HCT116 (cell line): Measurements from ENCODE around the gene RGS6. TPM values are rescaled to one million over a fixed set of nuclear protein-coding genes. Genes with fewer than 3 reads are reported as not detected.

Source experiments
- ATAC-seq: fragments of 200-7000 bp; cut with Tn5 transposase; 2 replicates; pipeline ENCODE4 v1.9.1; 2020; ENCODE audit warnings: mild to moderate bottlenecking, moderate library complexity
- BruUV-seq: library from RNA; stranded (reverse); fragments of 400-500 nt; replicated peaks from 2 replicates; lab custom pipeline; 2021; lab: Mats Ljungman, UMichigan
- CTCF ChIA-PET: fragments of 300-600 bp; sonication (Branson Sonifier 250); formaldehyde crosslinking; loops from one replicate; lab custom pipeline; 2021; ENCODE audit warnings: antibody characterized with exemption; lab: Charles Lee
- POLR2A ChIA-PET: fragments of 300-600, 350-600 bp; sonication (Branson Sonifier 250); formaldehyde crosslinking; loops from one replicate; lab custom pipeline; 2021; ENCODE audit warnings: antibody characterized with exemption; lab: Charles Lee
- RAD21 ChIA-PET, 2 experiments: fragments of 300-600 bp; sonication (Branson Sonifier 250); formaldehyde crosslinking; loops; one replicate each; lab custom pipeline; 2023; ENCODE audit warnings: low total read pairs in 2 of 2; ENCODE audit not compliant: uncharacterized antibody in 2 of 2, unreplicated experiment in 2 of 2, low non-redundant PET in 1 of 2; lab: Charles Lee
- DNase-seq: peaks from one replicate; pipeline ENCODE4 v3.0.0-alpha.2; 2010; ENCODE audit warnings: low read depth, low spot score
- H2AFZ ChIP-seq: fragments of 200-600 bp; shearing (Covaris generic), sonication (generic); 2 replicates; pipeline ENCODE4 v1.6.1; 2017; ENCODE audit warnings: low read depth, mixed run types, mixed read lengths, antibody characterized with exemption, low read length; ENCODE audit not compliant: poor library complexity, severe bottlenecking
- H3K27ac ChIP-seq: 2 replicates; pipeline ENCODE4 v1.5.1; 2012; ENCODE audit warnings: low read depth, low read length
- H3K27me3 ChIP-seq: fragments of 200-600 bp; sonication (generic); 2 replicates; pipeline ENCODE4 v1.6.1; 2016; ENCODE audit warnings: mixed run types, low read length, mixed read lengths; ENCODE audit not compliant: insufficient read depth
- H3K36me3 ChIP-seq, 2 experiments: fragments of 200-500 bp in 1 of 2; fragments of 200-600 bp in 1 of 2; sonication (Bioruptor generic) in 1 of 2; sonication (generic) in 1 of 2; 2 replicates each; pipeline versions ENCODE4 v1.5.1 to v1.6.1; 2014 to 2016; ENCODE audit warnings: low read length in 2 of 2, inconsistent platforms in 1 of 2, mixed read lengths in 1 of 2, mixed run types in 1 of 2; ENCODE audit not compliant: insufficient read depth in 2 of 2, control insufficient read depth in 1 of 2
- H3K4me1 ChIP-seq, 2 experiments: fragments of 200-600 bp in 1 of 2; sonication (generic) in 1 of 2; 2 replicates each; pipeline versions ENCODE4 v1.5.1 to v1.6.1; 2012 to 2017; ENCODE audit warnings: low read length in 2 of 2, inconsistent platforms in 1 of 2, mild to moderate bottlenecking in 1 of 2, mixed read lengths in 1 of 2, mixed run types in 1 of 2, moderate library complexity in 1 of 2; ENCODE audit not compliant: insufficient read depth in 2 of 2, control insufficient read depth in 1 of 2
- H3K4me2 ChIP-seq: fragments of 200-600 bp; sonication (generic); 2 replicates; pipeline ENCODE4 v1.6.1; 2017; ENCODE audit warnings: mixed run types, low read length, mixed read lengths
- H3K4me3 ChIP-seq, 2 experiments: fragments of 200-600 bp in 1 of 2; sonication (generic) in 1 of 2; replicated peaks in 1 of 2; 2 replicates each; pipeline ENCODE4 v1.5.1; 2011 to 2016; ENCODE audit warnings: low read length in 2 of 2, control low read depth in 1 of 2, low read depth in 1 of 2, mild to moderate bottlenecking in 1 of 2, mixed read lengths in 1 of 2, mixed run types in 1 of 2
- H3K79me2 ChIP-seq: fragments of 200-600 bp; sonication (generic); 2 replicates; pipeline ENCODE4 v1.6.1; 2017; ENCODE audit warnings: mild to moderate bottlenecking, mixed run types, low read length, moderate library complexity, mixed read lengths; ENCODE audit not compliant: insufficient read depth
- H3K9ac ChIP-seq: fragments of 200-600 bp; sonication (generic); 2 replicates; pipeline ENCODE4 v1.6.1; 2016; ENCODE audit warnings: low read length, mixed read lengths
- H3K9me2 ChIP-seq: fragments of 200-600 bp; sonication (generic), shearing (Covaris generic); 2 replicates; pipeline ENCODE4 v1.6.1; 2017; ENCODE audit warnings: mixed run types, mild to moderate bottlenecking, moderate library complexity; ENCODE audit not compliant: insufficient read depth
- H3K9me3 ChIP-seq, 2 experiments: fragments of 200-500 bp in 1 of 2; fragments of 200-600 bp in 1 of 2; sonication (Bioruptor generic) in 1 of 2; sonication (generic) in 1 of 2; 2 replicates each; pipeline ENCODE4 v1.6.1; 2014 to 2017; ENCODE audit warnings: low read length in 2 of 2, mixed read lengths in 2 of 2, inconsistent platforms in 1 of 2, low read depth in 1 of 2, mild to moderate bottlenecking in 1 of 2, mixed run types in 1 of 2, moderate library complexity in 1 of 2; ENCODE audit not compliant: control insufficient read depth in 1 of 2, insufficient read depth in 1 of 2
- H4K20me1 ChIP-seq: fragments of 200-600 bp; sonication (generic), shearing (Covaris generic); 2 replicates; pipeline ENCODE4 v1.6.1; 2017; ENCODE audit warnings: mixed run types, mild to moderate bottlenecking, moderate library complexity; ENCODE audit not compliant: insufficient read depth
- CBX3 ChIP-seq: IDR thresholded peaks from 2 replicates; pipeline ENCODE4 v1.6.1; 2012; ENCODE audit warnings: low read depth
- EGR1 ChIP-seq: IDR thresholded peaks from 2 replicates; pipeline ENCODE4 v1.6.1; 2012; ENCODE audit warnings: low read depth
- EZH2 ChIP-seq: fragments of 200-600 bp; sonication (generic); IDR thresholded peaks from 2 replicates; pipeline ENCODE4 v1.6.1; 2017; ENCODE audit warnings: antibody characterized with exemption, mixed run types
- FOSL1 ChIP-seq: IDR thresholded peaks from 2 replicates; pipeline ENCODE4 v1.6.1; 2012; ENCODE audit warnings: low read depth
- JUND ChIP-seq: IDR thresholded peaks from 2 replicates; pipeline ENCODE4 v1.6.1; 2012
- POLR2A ChIP-seq: IDR thresholded peaks from 2 replicates; pipeline ENCODE4 v1.7.0; 2011; ENCODE audit warnings: borderline replicate concordance; ENCODE audit not compliant: insufficient read depth, insufficient read length; ENCODE audit errors: extremely low read depth
- POLR2AphosphoS5 ChIP-seq: IDR thresholded peaks from 2 replicates; pipeline ENCODE4 v1.6.1; 2011; ENCODE audit warnings: mild to moderate bottlenecking, low read depth, low read length, moderate library complexity
- RAD21 ChIP-seq: IDR thresholded peaks from 2 replicates; pipeline ENCODE4 v1.6.1; 2012; ENCODE audit warnings: low read depth, mild to moderate bottlenecking
- SIN3A ChIP-seq: IDR thresholded peaks from 2 replicates; pipeline ENCODE4 v1.6.1; 2012; ENCODE audit warnings: low read depth
- SP1 ChIP-seq: IDR thresholded peaks from 2 replicates; pipeline ENCODE4 v1.6.1; 2012; ENCODE audit warnings: low read depth
- TCF7L2 ChIP-seq: IDR thresholded peaks from 2 replicates; pipeline ENCODE4 v1.7.0; 2011; ENCODE audit warnings: borderline replicate concordance, inconsistent platforms; ENCODE audit not compliant: insufficient read depth, insufficient read length; ENCODE audit errors: extremely low read depth
- ZBTB33 ChIP-seq: IDR thresholded peaks from 2 replicates; pipeline ENCODE4 v1.6.1; 2011; ENCODE audit warnings: mild to moderate bottlenecking, low read length, moderate library complexity; ENCODE audit not compliant: insufficient replicate concordance; ENCODE audit errors: extremely low read depth
- ZFX ChIP-seq: fragments of 450-650 bp; IDR thresholded peaks from 2 replicates; pipeline ENCODE4 v1.6.1; 2017
- ZNF274 ChIP-seq: fragments of 200-500 bp; sonication (Bioruptor generic); IDR thresholded peaks from 2 replicates; pipeline ENCODE4 v1.6.1; 2014; ENCODE audit warnings: mild to moderate bottlenecking, low read depth, low read length, inconsistent platforms
- intact Hi-C: fragments of 100-400 bp; cut with micrococcal nuclease; formaldehyde crosslinking; loops from 2 replicates; pipeline ENCODE4 v1.10.0; 2022
- total RNA-seq: library from RNA; stranded (reverse); gene quantifications from one replicate; pipeline ENCODE4 v1.2.1, GENCODE V29; 2021; ENCODE audit not compliant: unreplicated experiment
- TF ChIP-seq, protein P1 (sequence below): IDR thresholded peaks from 2 replicates; pipeline ENCODE4 v1.6.1; 2012
- TF ChIP-seq, protein P2 (sequence below), 3 experiments: fragments of 200-600 bp in 1 of 3; sonication (generic) in 1 of 3; IDR thresholded peaks in 2 of 3; conservative IDR thresholded peaks in 1 of 3; 2 replicates each; pipeline ENCODE4 v1.5.1; 2012 to 2017; ENCODE audit warnings: low read depth in 2 of 3, low read length in 2 of 3, antibody characterized with exemption in 1 of 3, borderline replicate concordance in 1 of 3, control low read depth in 1 of 3, mild to moderate bottlenecking in 1 of 3, mixed read lengths in 1 of 3, mixed run types in 1 of 3, moderate library complexity in 1 of 3; ENCODE audit not compliant: insufficient read depth in 1 of 3

The RGS6 gene
- total RNA-seq, 1 experiment from 2014 or later: 4.7 TPM

GRCh38 chr14:72560889-72561493 is 628.8 kb downstream of the RGS6 start:
- Histone ChIP-seq H4K20me1 (no peaks in the 10 kb centered on the region), H3K79me2 (no peaks in the 10 kb centered on the region), H3K4me2 (no peak overlapping the region), H3K4me1 (no peaks in the 10 kb centered on the region), H3K4me3 (no peak overlapping the region), H3K27me3 (peaks cover 8% of the 10 kb centered on the region; the same call in 1 of the 2 replicates), H2AFZ (no peak overlapping the region), H3K9me2 (no peaks in the 10 kb centered on the region), H3K9ac (no peak overlapping the region), H3K27ac (no peak overlapping the region), H3K9me3 (no peaks in the 10 kb centered on the region), H3K36me3 (no peaks in the 10 kb centered on the region)
- intact Hi-C loops: no loop called here
- TF ChIP-seq SP1: no peak
- TF ChIP-seq POLR2A: no peak
- TF ChIP-seq JUND: no peak
- no peak for TF ChIP-seq EZH2
- TF ChIP-seq POLR2AphosphoS5: no peak
- no peak for TF ChIP-seq ZNF274
- TF ChIP-seq CBX3: no peak
- TF ChIP-seq, protein P1, sequence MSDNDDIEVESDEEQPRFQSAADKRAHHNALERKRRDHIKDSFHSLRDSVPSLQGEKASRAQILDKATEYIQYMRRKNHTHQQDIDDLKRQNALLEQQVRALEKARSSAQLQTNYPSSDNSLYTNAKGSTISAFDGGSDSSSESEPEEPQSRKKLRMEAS: no peak
- TF ChIP-seq ZFX: no peak
- no peak for TF ChIP-seq FOSL1
- no peak for TF ChIP-seq SIN3A
- TF ChIP-seq, protein P2, sequence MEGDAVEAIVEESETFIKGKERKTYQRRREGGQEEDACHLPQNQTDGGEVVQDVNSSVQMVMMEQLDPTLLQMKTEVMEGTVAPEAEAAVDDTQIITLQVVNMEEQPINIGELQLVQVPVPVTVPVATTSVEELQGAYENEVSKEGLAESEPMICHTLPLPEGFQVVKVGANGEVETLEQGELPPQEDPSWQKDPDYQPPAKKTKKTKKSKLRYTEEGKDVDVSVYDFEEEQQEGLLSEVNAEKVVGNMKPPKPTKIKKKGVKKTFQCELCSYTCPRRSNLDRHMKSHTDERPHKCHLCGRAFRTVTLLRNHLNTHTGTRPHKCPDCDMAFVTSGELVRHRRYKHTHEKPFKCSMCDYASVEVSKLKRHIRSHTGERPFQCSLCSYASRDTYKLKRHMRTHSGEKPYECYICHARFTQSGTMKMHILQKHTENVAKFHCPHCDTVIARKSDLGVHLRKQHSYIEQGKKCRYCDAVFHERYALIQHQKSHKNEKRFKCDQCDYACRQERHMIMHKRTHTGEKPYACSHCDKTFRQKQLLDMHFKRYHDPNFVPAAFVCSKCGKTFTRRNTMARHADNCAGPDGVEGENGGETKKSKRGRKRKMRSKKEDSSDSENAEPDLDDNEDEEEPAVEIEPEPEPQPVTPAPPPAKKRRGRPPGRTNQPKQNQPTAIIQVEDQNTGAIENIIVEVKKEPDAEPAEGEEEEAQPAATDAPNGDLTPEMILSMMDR (IDR thresholded peaks at IDR 0.05 in 2 of 3, conservative IDR thresholded peaks at IDR 0.05 in 1 of 3; ENCODE audit: borderline replicate concordance in 1 of 3, insufficient read depth in 1 of 3, low read depth in 2 of 3, low read length in 2 of 3): no peak
- no peak for TF ChIP-seq TCF7L2
- no peak for TF ChIP-seq EGR1
- no peak for TF ChIP-seq ZBTB33
- TF ChIP-seq RAD21: no peak
- RAD21 ChIA-PET: no interaction called here
- DNase-seq (no peak), ATAC-seq (no peak)
- no TSS peak for BruUV-seq
- CTCF ChIA-PET: no interaction called here
- POLR2A ChIA-PET: no interaction called here
